IMR-90 (cell line): Measurements from ENCODE around the gene IGSF3. TPM values are rescaled to one million over a fixed set of nuclear protein-coding genes. Genes with fewer than 3 reads are reported as not detected.

ENCODE experiments used
- ATAC-seq: fragments of 200-7000 bp; cut with Tn5 transposase; 2 replicates; pipeline ENCODE4 v1.9.1; 2020; ENCODE audit warnings: low read depth, mild to moderate bottlenecking, moderate library complexity
- BruUV-seq: library from RNA; stranded (reverse); fragments of 400-500 nt; replicated peaks from 2 replicates; lab custom pipeline; 2021; lab: Mats Ljungman, UMichigan
- CTCF ChIA-PET: fragments of 300-600 bp; formaldehyde crosslinking; extraction: SDS; loops from one replicate; lab custom pipeline; 2021; ENCODE audit warnings: antibody characterized with exemption; lab: Yijun Ruan, JAX
- POLR2A ChIA-PET: fragments of 300-600 bp; sonication (Branson Sonifier 250); formaldehyde crosslinking; loops from one replicate; lab custom pipeline; 2022; ENCODE audit warnings: antibody characterized with exemption; ENCODE audit not compliant: unreplicated experiment; lab: Charles Lee
- DNase-seq: peaks from one replicate; pipeline ENCODE4 v3.0.0; 2013
- H2AFZ ChIP-seq: replicated peaks from 2 replicates; pipeline ENCODE3; 2013; ENCODE audit warnings: low read length, mild to moderate bottlenecking; ENCODE audit not compliant: poor library complexity
- H2AK5ac ChIP-seq: 2 replicates; pipeline ENCODE4 v1.6.1; 2013; ENCODE audit warnings: low read depth, low read length, inconsistent platforms
- H2AK9ac ChIP-seq: replicated peaks from 2 replicates; pipeline ENCODE3; 2013; ENCODE audit warnings: mild to moderate bottlenecking, low read depth, low read length, moderate library complexity; ENCODE audit not compliant: poor library complexity
- H2BK120ac ChIP-seq: 2 replicates; pipeline ENCODE4 v1.6.1; 2013; ENCODE audit warnings: low read depth, low read length, inconsistent platforms
- H2BK15ac ChIP-seq: 3 replicates; pipeline ENCODE4 v1.6.1; 2013; ENCODE audit warnings: low read depth, low read length, inconsistent platforms
- H2BK20ac ChIP-seq: 2 replicates; pipeline ENCODE4 v1.6.1; 2013; ENCODE audit warnings: low read depth, mild to moderate bottlenecking, inconsistent platforms, low read length, moderate library complexity
- H2BK5ac ChIP-seq: 2 replicates; pipeline ENCODE4 v1.6.1; 2013; ENCODE audit warnings: mild to moderate bottlenecking, low read depth, low read length, inconsistent platforms; ENCODE audit not compliant: poor library complexity, severe bottlenecking
- H3K14ac ChIP-seq: replicated peaks from 2 replicates; pipeline ENCODE4 v1.6.1; 2013; ENCODE audit warnings: low read depth, low read length, inconsistent platforms
- H3K18ac ChIP-seq: 2 replicates; pipeline ENCODE4 v1.6.1; 2013; ENCODE audit warnings: low read depth, low read length, control low read depth
- H3K23ac ChIP-seq: 2 replicates; pipeline ENCODE4 v1.6.1; 2013; ENCODE audit warnings: low read depth, low read length, inconsistent platforms
- H3K27ac ChIP-seq: 2 replicates; pipeline ENCODE4 v1.5.1; 2013; ENCODE audit warnings: mild to moderate bottlenecking, control low read depth, low read length; ENCODE audit not compliant: insufficient read depth
- H3K27me3 ChIP-seq: 2 replicates; pipeline ENCODE4 v1.6.1; 2013; ENCODE audit warnings: low read length; ENCODE audit not compliant: control insufficient read depth, insufficient read depth
- H3K36me3 ChIP-seq: 2 replicates; pipeline ENCODE4 v1.6.1; 2013; ENCODE audit warnings: low read length, mixed read lengths; ENCODE audit not compliant: control insufficient read depth, insufficient read depth
- H3K4ac ChIP-seq: 2 replicates; pipeline ENCODE4 v1.6.1; 2013; ENCODE audit warnings: low read depth, low read length, inconsistent platforms
- H3K4me1 ChIP-seq: 2 replicates; pipeline ENCODE4 v1.6.1; 2013; ENCODE audit warnings: low read length, mixed read lengths; ENCODE audit not compliant: control insufficient read depth, insufficient read depth
- H3K4me2 ChIP-seq: 2 replicates; pipeline ENCODE4 v1.6.1; 2013; ENCODE audit warnings: low read depth, mild to moderate bottlenecking, control low read depth, low read length, moderate library complexity
- H3K4me3 ChIP-seq: 2 replicates; pipeline ENCODE4 v1.5.1; 2013; ENCODE audit warnings: low read depth, mild to moderate bottlenecking, control low read depth, low read length, moderate library complexity; ENCODE audit not compliant: insufficient read depth
- H3K56ac ChIP-seq: 2 replicates; pipeline ENCODE4 v1.6.1; 2013; ENCODE audit warnings: low read length, inconsistent platforms; ENCODE audit not compliant: insufficient read depth; ENCODE audit errors: extremely low read depth
- H3K79me1 ChIP-seq, 2 experiments: 2 replicates each; pipeline ENCODE4 v1.6.1; 2013; ENCODE audit warnings: low read length in 2 of 2, inconsistent platforms in 1 of 2, low read depth in 1 of 2
- H3K9ac ChIP-seq: 2 replicates; pipeline ENCODE4 v1.6.1; 2013; ENCODE audit warnings: low read depth, low read length, control low read depth
- H3K9me1 ChIP-seq: 2 replicates; pipeline ENCODE4 v1.6.1; 2013; ENCODE audit warnings: low read length, inconsistent platforms; ENCODE audit not compliant: insufficient read depth
- H3K9me3 ChIP-seq: 2 replicates; pipeline ENCODE4 v1.6.1; 2013; ENCODE audit warnings: low read length; ENCODE audit not compliant: control insufficient read depth, insufficient read depth
- H4K20me1 ChIP-seq: 2 replicates; pipeline ENCODE4 v1.6.1; 2013; ENCODE audit warnings: low read length, inconsistent platforms; ENCODE audit not compliant: insufficient read depth
- H4K5ac ChIP-seq: 2 replicates; pipeline ENCODE4 v1.6.1; 2013; ENCODE audit warnings: mild to moderate bottlenecking, low read depth, low read length, control low read depth
- H4K8ac ChIP-seq, 2 experiments: 2 replicates each; pipeline ENCODE4 v1.6.1; 2013; ENCODE audit warnings: low read depth in 2 of 2, low read length in 2 of 2, control low read depth in 1 of 2, inconsistent platforms in 1 of 2
- H4K91ac ChIP-seq: 2 replicates; pipeline ENCODE4 v1.6.1; 2013; ENCODE audit warnings: low read depth, low read length, inconsistent platforms; ENCODE audit not compliant: insufficient read depth
- BHLHE40 ChIP-seq: fragments of 150-350 bp; IDR thresholded peaks from 2 replicates; pipeline ENCODE4 v1.6.1; 2016; ENCODE audit warnings: mild to moderate bottlenecking, low read depth, low read length
- CEBPB ChIP-seq: IDR thresholded peaks from 2 replicates; pipeline ENCODE4 v1.6.1; 2012; ENCODE audit warnings: low read depth, low read length, improper control_type of control experiment
- CHD1 ChIP-seq: IDR thresholded peaks from 2 replicates; pipeline ENCODE4 v1.6.1; 2012; ENCODE audit warnings: low read depth, low read length, improper control_type of control experiment
- CTCF ChIP-seq: conservative IDR thresholded peaks from 2 replicates; pipeline ENCODE4 v1.5.1; 2012; ENCODE audit warnings: mild to moderate bottlenecking, low read depth, low read length, improper control_type of control experiment
- FOS ChIP-seq: fragments of 150-350 bp; IDR thresholded peaks from 2 replicates; pipeline ENCODE4 v1.6.1; 2016; ENCODE audit warnings: low read depth, low read length
- MAFK ChIP-seq: IDR thresholded peaks from 2 replicates; pipeline ENCODE4 v1.6.1; 2012; ENCODE audit warnings: low read depth, low read length, improper control_type of control experiment
- MAZ ChIP-seq: IDR thresholded peaks from 2 replicates; pipeline ENCODE4 v1.6.1; 2012; ENCODE audit warnings: low read depth, mild to moderate bottlenecking, low read length, improper control_type of control experiment, moderate library complexity, borderline replicate concordance
- MXI1 ChIP-seq: IDR thresholded peaks from 2 replicates; pipeline ENCODE4 v1.6.1; 2012; ENCODE audit warnings: low read depth, mild to moderate bottlenecking, low read length, moderate library complexity, borderline replicate concordance
- NFE2L2 ChIP-seq: fragments of 150-350 bp; IDR thresholded peaks from 2 replicates; pipeline ENCODE4 v1.6.1; 2016; ENCODE audit warnings: low read depth, mild to moderate bottlenecking, low read length
- POLR2A ChIP-seq: IDR thresholded peaks from 2 replicates; pipeline ENCODE4 v1.6.1; 2012; ENCODE audit warnings: mild to moderate bottlenecking, low read depth, low read length
- RAD21 ChIP-seq: IDR thresholded peaks from 2 replicates; pipeline ENCODE4 v1.6.1; 2012; ENCODE audit warnings: low read length, improper control_type of control experiment
- RCOR1 ChIP-seq: IDR thresholded peaks from 2 replicates; pipeline ENCODE4 v1.6.1; 2012; ENCODE audit warnings: mild to moderate bottlenecking, low read length, improper control_type of control experiment; ENCODE audit not compliant: insufficient replicate concordance
- RFX5 ChIP-seq: IDR thresholded peaks from 2 replicates; pipeline ENCODE4 v1.8.0; 2012; ENCODE audit warnings: low read depth, mild to moderate bottlenecking, low read length, moderate library complexity
- SMC3 ChIP-seq: fragments of 150-350 bp; IDR thresholded peaks from 2 replicates; pipeline ENCODE4 v1.6.1; 2016; ENCODE audit warnings: low read depth, mild to moderate bottlenecking, antibody characterized with exemption, low read length, moderate library complexity
- USF2 ChIP-seq: fragments of 150-350 bp; IDR thresholded peaks from 2 replicates; pipeline ENCODE4 v1.6.1; 2017; ENCODE audit warnings: mild to moderate bottlenecking, antibody characterized with exemption, low read length, low read depth
- WGBS, 2 experiments: methylation state at CpG; one replicate each; pipeline versions ENCODE4 v1.1.5 to v1.1.7; 2013; ENCODE audit warnings: missing lambda C conversion rate in 2 of 2; ENCODE audit not compliant: insufficient read length in 1 of 2; ENCODE audit errors: extremely low coverage in 2 of 2; 5-methylcytosine and 5-hydroxymethylcytosine counted together
- dilution Hi-C: fragments of 300-500 bp; cut with HindIII; formaldehyde crosslinking; loops from one replicate; pipeline ENCODE4 v1.14.3; 2018; ENCODE audit warnings: low sequenced_read_pairs; ENCODE audit not compliant: unreplicated experiment
- in situ Hi-C: fragments of 300-500 bp; cut with MboI; formaldehyde crosslinking; loops from 3 replicates; pipeline ENCODE4 v1.14.3; 2019; ENCODE audit warnings: low sequenced_read_pairs, inconsistent platforms, mixed read lengths
- intact Hi-C: fragments of 100-400 bp; cut with micrococcal nuclease; formaldehyde crosslinking; loops from 2 replicates; pipeline ENCODE4 v1.10.0; 2022
- polyA plus RNA-seq, 3 experiments: library from polyadenylated mRNA; depleted of rRNA; stranded (reverse); fragments of >200 nt; gene quantifications; 2 replicates each; pipeline ENCODE4 v1.2.3, GENCODE V29; 2012; ENCODE audit warnings: low replicate concordance in 1 of 3
- total RNA-seq: library from RNA; depleted of rRNA; stranded (reverse); fragments of >200 nt; gene quantifications from 2 replicates; pipeline ENCODE4 v1.2.3, GENCODE V29; 2012
- TF ChIP-seq, protein P1 (sequence below): fragments of 150-350 bp; IDR thresholded peaks from 2 replicates; pipeline ENCODE4 v1.6.1; 2016; ENCODE audit warnings: low read depth, mild to moderate bottlenecking, low read length, moderate library complexity, borderline replicate concordance

The IGSF3 gene
- total and polyA plus RNA-seq, 2 of the 4 experiments (the other 2 are of a cell fraction), result under 0.01 to 0.02 TPM

DNA sequence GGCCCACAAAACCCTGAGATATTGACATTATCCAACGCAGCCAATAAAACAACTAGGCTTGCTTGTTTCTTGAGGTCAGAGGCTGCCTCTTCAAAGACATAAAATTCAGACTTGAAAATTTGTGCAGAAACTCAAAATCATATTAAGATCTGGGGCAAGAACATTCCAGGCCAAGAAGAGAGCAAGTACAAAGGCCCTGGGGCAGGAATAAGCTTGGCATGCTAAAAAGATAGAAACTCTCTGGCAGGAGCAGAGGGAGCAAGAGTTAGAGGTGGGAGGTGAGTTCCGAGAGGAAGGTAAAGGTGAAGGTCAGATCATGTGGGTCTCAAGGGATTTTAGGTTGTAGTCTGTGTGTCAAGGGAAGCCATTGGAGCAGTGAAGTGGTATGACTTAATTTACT is 8.8 kb upstream of the IGSF3 start:
- Histone ChIP-seq H4K8ac (no peak overlapping the region), H2AK9ac (no peak overlapping the region), H3K36me3 (no peaks in the 10 kb centered on the region), H4K20me1 (no peaks in the 10 kb centered on the region), H3K56ac (no peak overlapping the region), H2BK20ac (no peak overlapping the region), H3K9me1 (no peaks in the 10 kb centered on the region), H2AK5ac (no peak overlapping the region), H3K14ac (no peak overlapping the region), H3K4me1 (no peaks in the 10 kb centered on the region), H3K9me3 (no peaks in the 10 kb centered on the region), H3K4me3 (no peak overlapping the region), H3K79me1 (no peaks in the 10 kb centered on the region), H4K5ac (no peak overlapping the region), H2BK5ac (no peak overlapping the region), H4K91ac (no peak overlapping the region), H3K9ac (no peak overlapping the region), H3K27me3 (peaks cover 3% of the 10 kb centered on the region; the same call in 1 of the 2 replicates), H2BK15ac (no peak overlapping the region), H3K27ac (no peak overlapping the region), H3K23ac (no peak overlapping the region), H3K18ac (no peak overlapping the region), H3K4me2 (no peak overlapping the region), H3K4ac (no peak overlapping the region), H2AFZ (no peak overlapping the region), H2BK120ac (no peak overlapping the region)
- DNase-seq (no peak), ATAC-seq (no peak)
- dilution Hi-C loops (no loop called here), intact Hi-C loops (no loop called here), in situ Hi-C loops (no loop called here)
- WGBS, 2 experiments, result 57% methylated on average over 1 of the region's 2 CpGs; no CpG with 5 or more reads in 1 of the 2 experiments
- BruUV-seq, result no TSS peak
- TF ChIP-seq, protein P1, sequence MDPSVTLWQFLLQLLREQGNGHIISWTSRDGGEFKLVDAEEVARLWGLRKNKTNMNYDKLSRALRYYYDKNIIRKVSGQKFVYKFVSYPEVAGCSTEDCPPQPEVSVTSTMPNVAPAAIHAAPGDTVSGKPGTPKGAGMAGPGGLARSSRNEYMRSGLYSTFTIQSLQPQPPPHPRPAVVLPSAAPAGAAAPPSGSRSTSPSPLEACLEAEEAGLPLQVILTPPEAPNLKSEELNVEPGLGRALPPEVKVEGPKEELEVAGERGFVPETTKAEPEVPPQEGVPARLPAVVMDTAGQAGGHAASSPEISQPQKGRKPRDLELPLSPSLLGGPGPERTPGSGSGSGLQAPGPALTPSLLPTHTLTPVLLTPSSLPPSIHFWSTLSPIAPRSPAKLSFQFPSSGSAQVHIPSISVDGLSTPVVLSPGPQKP, result no peak
- TF ChIP-seq RCOR1 (no peak), RFX5 (no peak), NFE2L2 (no peak), MAFK (no peak), MXI1 (no peak), CHD1 (no peak), CTCF (no peak), USF2 (no peak), BHLHE40 (no peak), RAD21 (no peak), CEBPB (no peak), POLR2A (no peak), SMC3 (no peak), FOS (no peak), MAZ (no peak)
- CTCF ChIA-PET, result no interaction called here
- POLR2A ChIA-PET, result no interaction called here
